ENCODE data around the gene PPP1R16B.

PPP1R16B gene

GRCh38 chr20:38931984-38932383, 126.5 kb downstream of the PPP1R16B start:
- H3K27ac Mint-ChIP-seq (ENCODE audit: low read depth): no peak overlapping the region
- peaks cover under 1% of the 10 kb centered on the region for H3K36me3 Mint-ChIP-seq (ENCODE audit: insufficient read depth)
- H3K27me3 Mint-ChIP-seq: no peaks in the 10 kb centered on the region
- H3K9me3 Mint-ChIP-seq: no peaks in the 10 kb centered on the region
- DNase-seq (ENCODE audit: low spot score in 2 of 2): no peak
- H3K4me3 Mint-ChIP-seq: no peak overlapping the region
- H3K4me1 Mint-ChIP-seq: peaks cover 28% of the 10 kb centered on the region
- ATAC-seq (replicated peaks; ENCODE audit: extremely low read depth, poor library complexity, severe bottlenecking): no peak

GRCh38 chr20:38932457-38933120, 127.1 kb downstream of the PPP1R16B start:
- no peaks in the 10 kb centered on the region for H3K27me3 Mint-ChIP-seq
- H3K9me3 Mint-ChIP-seq: no peaks in the 10 kb centered on the region
- H3K4me3 Mint-ChIP-seq: no peak overlapping the region
- no peak for DNase-seq (ENCODE audit: low spot score in 2 of 2)
- no peak overlapping the region for H3K27ac Mint-ChIP-seq (ENCODE audit: low read depth)
- H3K4me1 Mint-ChIP-seq: peaks cover 28% of the 10 kb centered on the region
- peaks cover 3% of the 10 kb centered on the region for H3K36me3 Mint-ChIP-seq (ENCODE audit: insufficient read depth)
- ATAC-seq (replicated peaks; ENCODE audit: extremely low read depth, poor library complexity, severe bottlenecking): no peak

- no peaks in the 10 kb centered on the region for H3K9me3 Mint-ChIP-seq
- DNase-seq (ENCODE audit: low spot score in 2 of 2): no peak
- peaks cover 13% of the 10 kb centered on the region for H3K4me1 Mint-ChIP-seq
- ATAC-seq (replicated peaks; ENCODE audit: extremely low read depth, poor library complexity, severe bottlenecking): no peak
- H3K4me3 Mint-ChIP-seq: no peak overlapping the region
- no peaks in the 10 kb centered on the region for H3K27me3 Mint-ChIP-seq
- H3K27ac Mint-ChIP-seq (ENCODE audit: low read depth): no peak overlapping the region
- peaks cover 3% of the 10 kb centered on the region for H3K36me3 Mint-ChIP-seq (ENCODE audit: insufficient read depth)
Measured at GRCh38 chr20:38934530-38934929, 129.0 kb downstream of the PPP1R16B start.

GRCh38 chr20:38935285-38935684, 129.8 kb downstream of the PPP1R16B start:
- peaks cover 3% of the 10 kb centered on the region for H3K36me3 Mint-ChIP-seq (ENCODE audit: insufficient read depth)
- H3K4me1 Mint-ChIP-seq: peaks cover 6% of the 10 kb centered on the region
- ATAC-seq (replicated peaks; ENCODE audit: extremely low read depth, poor library complexity, severe bottlenecking) (no peak), DNase-seq (ENCODE audit: low spot score in 2 of 2) (no peak)
- H3K27me3 Mint-ChIP-seq: no peaks in the 10 kb centered on the region
- H3K9me3 Mint-ChIP-seq: no peaks in the 10 kb centered on the region
- H3K4me3 Mint-ChIP-seq: no peak overlapping the region
- no peak overlapping the region for H3K27ac Mint-ChIP-seq (ENCODE audit: low read depth)

GRCh38 chr20:38935967-38936407, 130.5 kb downstream of the PPP1R16B start:
- no peak for ATAC-seq (replicated peaks; ENCODE audit: extremely low read depth, poor library complexity, severe bottlenecking)
- H3K27me3 Mint-ChIP-seq: no peaks in the 10 kb centered on the region

GRCh38 chr20:38937000-38937399, 131.5 kb downstream of the PPP1R16B start:
- no peaks in the 10 kb centered on the region for H3K27me3 Mint-ChIP-seq
- H3K9me3 Mint-ChIP-seq: no peaks in the 10 kb centered on the region
- no peaks in the 10 kb centered on the region for H3K4me1 Mint-ChIP-seq
- peaks cover 8% of the 10 kb centered on the region for H3K36me3 Mint-ChIP-seq (ENCODE audit: insufficient read depth)
- DNase-seq (ENCODE audit: low spot score in 2 of 2) (no peak), ATAC-seq (replicated peaks; ENCODE audit: extremely low read depth, poor library complexity, severe bottlenecking) (no peak)
- no peak overlapping the region for H3K4me3 Mint-ChIP-seq
- H3K27ac Mint-ChIP-seq (ENCODE audit: low read depth): no peak overlapping the region

More at GRCh38 chr20:38935967-38936407, 130.5 kb downstream of the PPP1R16B start:
- H3K4me3 Mint-ChIP-seq: no peak overlapping the region
- H3K36me3 Mint-ChIP-seq (ENCODE audit: insufficient read depth): peaks cover 5% of the 10 kb centered on the region
- H3K9me3 Mint-ChIP-seq: no peaks in the 10 kb centered on the region
- DNase-seq (ENCODE audit: low spot score in 2 of 2): no peak
- H3K4me1 Mint-ChIP-seq: peaks cover 2% of the 10 kb centered on the region
- no peak overlapping the region for H3K27ac Mint-ChIP-seq (ENCODE audit: low read depth)

- H3K9me3 Mint-ChIP-seq: no peaks in the 10 kb centered on the region
Measured at GRCh38 chr20:38937978-38938473, 132.5 kb downstream of the PPP1R16B start.

GRCh38 chr20:38939686-38940085, 134.2 kb downstream of the PPP1R16B start:
- DNase-seq (ENCODE audit: low spot score in 2 of 2) (no peak), ATAC-seq (replicated peaks; ENCODE audit: extremely low read depth, poor library complexity, severe bottlenecking) (no peak)
- Mint-ChIP-seq H3K4me3 (no peak overlapping the region), H3K4me1 (no peaks in the 10 kb centered on the region), H3K27ac (ENCODE audit: low read depth) (no peak overlapping the region), H3K9me3 (no peaks in the 10 kb centered on the region), H3K27me3 (no peaks in the 10 kb centered on the region), H3K36me3 (ENCODE audit: insufficient read depth) (peaks cover 10% of the 10 kb centered on the region)

More at GRCh38 chr20:38937978-38938473, 132.5 kb downstream of the PPP1R16B start:
- H3K4me3 Mint-ChIP-seq: no peak overlapping the region
- no peaks in the 10 kb centered on the region for H3K27me3 Mint-ChIP-seq
- ATAC-seq (replicated peaks; ENCODE audit: extremely low read depth, poor library complexity, severe bottlenecking) (no peak), DNase-seq (ENCODE audit: low spot score in 2 of 2) (no peak)
- no peaks in the 10 kb centered on the region for H3K4me1 Mint-ChIP-seq
- no peak overlapping the region for H3K27ac Mint-ChIP-seq (ENCODE audit: low read depth)
- H3K36me3 Mint-ChIP-seq (ENCODE audit: insufficient read depth): peaks cover 8% of the 10 kb centered on the region

- Mint-ChIP-seq H3K4me3 (no peak overlapping the region), H3K27me3 (no peaks in the 10 kb centered on the region), H3K27ac (ENCODE audit: low read depth) (no peak overlapping the region), H3K9me3 (no peaks in the 10 kb centered on the region), H3K4me1 (no peaks in the 10 kb centered on the region), H3K36me3 (ENCODE audit: insufficient read depth) (peaks cover 13% of the 10 kb centered on the region)
- ATAC-seq (replicated peaks; ENCODE audit: extremely low read depth, poor library complexity, severe bottlenecking): no peak
- no peak for DNase-seq (ENCODE audit: low spot score in 2 of 2)
Measured at GRCh38 chr20:38940644-38941043, 135.1 kb downstream of the PPP1R16B start.

- Mint-ChIP-seq H3K36me3 (ENCODE audit: insufficient read depth) (peaks cover 13% of the 10 kb centered on the region), H3K27ac (ENCODE audit: low read depth) (no peak overlapping the region), H3K9me3 (no peaks in the 10 kb centered on the region), H3K4me1 (no peaks in the 10 kb centered on the region), H3K4me3 (no peak overlapping the region), H3K27me3 (no peaks in the 10 kb centered on the region)
- no peak for DNase-seq (ENCODE audit: low spot score in 2 of 2)
- ATAC-seq (replicated peaks; ENCODE audit: extremely low read depth, poor library complexity, severe bottlenecking): no peak
Measured at GRCh38 chr20:38941726-38942389, 136.4 kb downstream of the PPP1R16B start.

GRCh38 chr20:38945012-38945411, 139.5 kb downstream of the PPP1R16B start:
- no peak for ATAC-seq (replicated peaks; ENCODE audit: extremely low read depth, poor library complexity, severe bottlenecking)
- no peaks in the 10 kb centered on the region for H3K9me3 Mint-ChIP-seq

GRCh38 chr20:38946836-38947235, 141.3 kb downstream of the PPP1R16B start:
- Mint-ChIP-seq H3K4me3 (no peak overlapping the region), H3K27ac (ENCODE audit: low read depth) (no peak overlapping the region), H3K27me3 (no peaks in the 10 kb centered on the region), H3K36me3 (ENCODE audit: insufficient read depth) (peaks cover 8% of the 10 kb centered on the region), H3K4me1 (no peaks in the 10 kb centered on the region), H3K9me3 (no peaks in the 10 kb centered on the region)
- DNase-seq (ENCODE audit: low spot score in 2 of 2): no peak
- ATAC-seq (replicated peaks; ENCODE audit: extremely low read depth, poor library complexity, severe bottlenecking): no peak

More at GRCh38 chr20:38945012-38945411, 139.5 kb downstream of the PPP1R16B start:
- Mint-ChIP-seq H3K4me1 (no peaks in the 10 kb centered on the region), H3K27me3 (no peaks in the 10 kb centered on the region), H3K4me3 (no peak overlapping the region), H3K27ac (ENCODE audit: low read depth) (no peak overlapping the region), H3K36me3 (ENCODE audit: insufficient read depth) (peaks cover 11% of the 10 kb centered on the region)
- no peak for DNase-seq (ENCODE audit: low spot score in 2 of 2)

GRCh38 chr20:38947931-38948362, 142.4 kb downstream of the PPP1R16B start:
- ATAC-seq (replicated peaks; ENCODE audit: extremely low read depth, poor library complexity, severe bottlenecking): no peak
- DNase-seq (ENCODE audit: low spot score in 2 of 2): no peak
- H3K27ac Mint-ChIP-seq (ENCODE audit: low read depth): no peak overlapping the region
- H3K36me3 Mint-ChIP-seq (ENCODE audit: insufficient read depth): peaks cover 13% of the 10 kb centered on the region
- no peaks in the 10 kb centered on the region for H3K9me3 Mint-ChIP-seq
- no peak overlapping the region for H3K4me3 Mint-ChIP-seq
- no peaks in the 10 kb centered on the region for H3K4me1 Mint-ChIP-seq
- no peaks in the 10 kb centered on the region for H3K27me3 Mint-ChIP-seq
